Panc1 (cell line): ENCODE results near the gene CDH6.

ENCODE experiments used
- POLR2AphosphoS5 ChIP-seq: IDR thresholded peaks from 2 replicates; pipeline ENCODE4 v1.6.1; 2012; ENCODE audit warnings: mild to moderate bottlenecking, low read depth, low read length, moderate library complexity
- REST ChIP-seq, 2 experiments: IDR thresholded peaks; 2 replicates each; pipeline ENCODE4 v1.6.1; 2011 to 2012; ENCODE audit warnings: low read depth in 2 of 2, control low read depth in 1 of 2, low read length in 1 of 2, mild to moderate bottlenecking in 1 of 2, moderate library complexity in 1 of 2; ENCODE audit not compliant: insufficient read depth in 1 of 2
- TF ChIP-seq, protein P1 (sequence below): fragments of 450-650 bp; IDR thresholded peaks from 2 replicates; pipeline ENCODE4 v1.5.1; 2017; ENCODE audit warnings: mild to moderate bottlenecking

DNA sequence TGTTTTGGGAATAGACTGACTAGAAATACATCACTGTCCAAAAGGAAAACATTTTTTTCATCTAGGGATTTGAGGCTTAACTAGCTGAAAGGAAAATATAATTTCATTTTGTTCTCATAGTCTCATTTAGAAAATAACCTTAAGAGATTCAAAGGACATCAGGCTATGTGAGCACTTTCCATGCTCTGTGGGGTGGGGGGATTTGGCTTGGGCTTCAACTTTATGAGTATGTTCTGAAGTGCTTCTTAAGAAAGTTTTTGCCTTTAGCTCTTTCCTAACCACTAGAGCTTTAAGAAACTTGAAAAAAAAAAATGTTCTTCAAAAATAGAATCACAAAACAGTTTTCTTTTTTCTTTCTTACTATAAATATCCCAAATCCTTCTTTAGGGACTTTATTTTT, 17.6 kb downstream of the CDH6 start:
- TF ChIP-seq REST (IDR thresholded peaks at IDR 0.05; ENCODE audit: insufficient read depth in 1 of 2, low read depth in 2 of 2, low read length in 1 of 2), result no peak
- no peak for TF ChIP-seq POLR2AphosphoS5
- TF ChIP-seq, protein P1, sequence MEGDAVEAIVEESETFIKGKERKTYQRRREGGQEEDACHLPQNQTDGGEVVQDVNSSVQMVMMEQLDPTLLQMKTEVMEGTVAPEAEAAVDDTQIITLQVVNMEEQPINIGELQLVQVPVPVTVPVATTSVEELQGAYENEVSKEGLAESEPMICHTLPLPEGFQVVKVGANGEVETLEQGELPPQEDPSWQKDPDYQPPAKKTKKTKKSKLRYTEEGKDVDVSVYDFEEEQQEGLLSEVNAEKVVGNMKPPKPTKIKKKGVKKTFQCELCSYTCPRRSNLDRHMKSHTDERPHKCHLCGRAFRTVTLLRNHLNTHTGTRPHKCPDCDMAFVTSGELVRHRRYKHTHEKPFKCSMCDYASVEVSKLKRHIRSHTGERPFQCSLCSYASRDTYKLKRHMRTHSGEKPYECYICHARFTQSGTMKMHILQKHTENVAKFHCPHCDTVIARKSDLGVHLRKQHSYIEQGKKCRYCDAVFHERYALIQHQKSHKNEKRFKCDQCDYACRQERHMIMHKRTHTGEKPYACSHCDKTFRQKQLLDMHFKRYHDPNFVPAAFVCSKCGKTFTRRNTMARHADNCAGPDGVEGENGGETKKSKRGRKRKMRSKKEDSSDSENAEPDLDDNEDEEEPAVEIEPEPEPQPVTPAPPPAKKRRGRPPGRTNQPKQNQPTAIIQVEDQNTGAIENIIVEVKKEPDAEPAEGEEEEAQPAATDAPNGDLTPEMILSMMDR, result no peak
